T-cell (primary cell): ENCODE data around the gene ZNF786. TPM values are rescaled to one million over a fixed set of nuclear protein-coding genes. Genes with fewer than 3 reads are reported as not detected.

Experiments used
- total RNA-seq, 35 experiments: library from RNA in 6 of 35; stranded (reverse) in 6 of 35; fragments of 120-200 nt in 1 of 35; gene quantifications; one replicate each; pipeline versions ENCODE4 v1.2.1 to v1.2.4 and lab custom pipeline; 2013 to 2026

The ZNF786 gene
- total RNA-seq, 5 donors from 2014 or later (not counting 1 experiment from before 2014, with no cell fraction given), result 6.2 to 21.1 (median 18.8) TPM

Other genes starting within 250 kb of the ZNF786 start
- gene EZH2, start 206.4 kb downstream of the ZNF786 start, total RNA-seq, result 10 to 100 TPM in 3 of 5 donors, 1 to 10 TPM in 2; 8.1 to 24.0 (median 11.2) TPM
- gene PDIA4, start 62.2 kb downstream of the ZNF786 start, total RNA-seq, result 10 to 100 TPM; 40.3 to 75.3 (median 68.4) TPM
- gene ZNF425, start 35.6 kb upstream of the ZNF786 start, total RNA-seq, result 1 to 10 TPM in 4 of 5 donors, under 1 TPM in 1; 0.28 to 2.7 (median 1.9) TPM
- gene ZNF398, start 56.7 kb upstream of the ZNF786 start, total RNA-seq, result 10 to 100 TPM; 15.1 to 31.0 (median 28.4) TPM
- 10 to 100 TPM; 14.8 to 29.1 (median 22.4) TPM for gene ZNF282, start 104.8 kb upstream of the ZNF786 start, total RNA-seq
- 10 to 100 TPM; 14.1 to 21.7 (median 19.6) TPM for gene ZNF212, start 148.9 kb upstream of the ZNF786 start, total RNA-seq
- gene ZNF783, start 171.5 kb upstream of the ZNF786 start, total RNA-seq, result 10 to 100 TPM; 31.1 to 49.4 (median 46.6) TPM